Lung (tissue), 12 donors: ENCODE data around the gene SLC37A1. TPM values are rescaled to one million over a fixed set of nuclear protein-coding genes. Genes with fewer than 3 reads are reported as not detected.

ENCODE experiments used
- ATAC-seq: fragments of 200-7000 bp; cut with Tn5 transposase; one replicate; pipeline ENCODE4 v1.9.1; 2020; ENCODE audit warnings: moderate number of reproducible peaks; ENCODE audit not compliant: insufficient read depth, low FRiP score
- DNase-seq, 3 donors: peaks; one replicate each; pipeline ENCODE4 v3.0.0-alpha.2; 2013 to 2017
- H3K27ac ChIP-seq, 2 donors: one replicate each; pipeline ENCODE4 v1.5.1; 2013; ENCODE audit warnings: mild to moderate bottlenecking in 2 of 2, moderate library complexity in 2 of 2, control low read depth in 1 of 2, inconsistent platforms in 1 of 2, low read depth in 1 of 2, low read length in 1 of 2
- H3K27me3 ChIP-seq, 3 donors: one replicate each; pipeline ENCODE4 v1.5.1; 2013; ENCODE audit warnings: low read length in 2 of 3; ENCODE audit not compliant: control insufficient read depth in 3 of 3, insufficient read depth in 3 of 3
- H3K36me3 ChIP-seq, 4 donors: one replicate each; pipeline ENCODE4 v1.5.1; 2013; ENCODE audit warnings: low read length in 4 of 4, mild to moderate bottlenecking in 1 of 4, moderate library complexity in 1 of 4; ENCODE audit not compliant: control insufficient read depth in 4 of 4, insufficient read depth in 4 of 4
- H3K4me1 ChIP-seq, 5 donors: one replicate each; pipeline ENCODE4 v1.5.1; 2013; ENCODE audit warnings: low read length in 5 of 5, mild to moderate bottlenecking in 2 of 5, moderate library complexity in 1 of 5; ENCODE audit not compliant: control insufficient read depth in 5 of 5, insufficient read depth in 5 of 5
- H3K4me3 ChIP-seq: one replicate; pipeline ENCODE4 v1.5.1; 2013; ENCODE audit warnings: mild to moderate bottlenecking, control low read depth, moderate library complexity
- H3K9ac ChIP-seq, 2 donors: one replicate each; pipeline ENCODE4 v1.5.1; 2013; ENCODE audit warnings: low read length in 2 of 2, control low read depth in 1 of 2; ENCODE audit not compliant: insufficient read depth in 1 of 2
- H3K9me3 ChIP-seq, 4 donors: one replicate each; pipeline ENCODE4 v1.5.1; 2013; ENCODE audit warnings: low read length in 3 of 4, mild to moderate bottlenecking in 1 of 4, moderate library complexity in 1 of 4; ENCODE audit not compliant: control insufficient read depth in 4 of 4, insufficient read depth in 3 of 4
- WGBS, 2 donors: extraction: QIAGEN DNeasy Blood & Tissue Kit; methylation state at CpG; one replicate each; pipeline ENCODE4 v1.1.7; 2013; 5-methylcytosine and 5-hydroxymethylcytosine counted together
- polyA plus RNA-seq, 2 donors: library from polyadenylated mRNA; stranded (reverse); fragments of 200-250 nt; gene quantifications; one replicate each; pipeline ENCODE4 v1.2.1, GENCODE V29; 2013
- total RNA-seq, 2 donors: library from RNA; depleted of rRNA in 1 of 2; stranded (reverse); fragments of >200 nt in 1 of 2; gene quantifications; one replicate each; pipeline ENCODE4 v1.2.1, GENCODE V29; 2014 to 2021
- TF ChIP-seq, protein P1 (sequence below): IDR thresholded peaks from 2 replicates; pipeline ENCODE4 v1.5.1; 2012; ENCODE audit warnings: mild to moderate bottlenecking; ENCODE audit errors: control extremely low read depth, extremely low read depth
- donor health status: control.
- donor health status: control.
- donor health status: Bipolar disorder and iron deficiency.
- donor health status: healthy.
- donor health status: DM: yes; HTN: yes; CAD: no.

SLC37A1 gene
- total and polyA plus RNA-seq, 4 donors: 13.3 to 29.5 (median 19.6) TPM

DNA sequence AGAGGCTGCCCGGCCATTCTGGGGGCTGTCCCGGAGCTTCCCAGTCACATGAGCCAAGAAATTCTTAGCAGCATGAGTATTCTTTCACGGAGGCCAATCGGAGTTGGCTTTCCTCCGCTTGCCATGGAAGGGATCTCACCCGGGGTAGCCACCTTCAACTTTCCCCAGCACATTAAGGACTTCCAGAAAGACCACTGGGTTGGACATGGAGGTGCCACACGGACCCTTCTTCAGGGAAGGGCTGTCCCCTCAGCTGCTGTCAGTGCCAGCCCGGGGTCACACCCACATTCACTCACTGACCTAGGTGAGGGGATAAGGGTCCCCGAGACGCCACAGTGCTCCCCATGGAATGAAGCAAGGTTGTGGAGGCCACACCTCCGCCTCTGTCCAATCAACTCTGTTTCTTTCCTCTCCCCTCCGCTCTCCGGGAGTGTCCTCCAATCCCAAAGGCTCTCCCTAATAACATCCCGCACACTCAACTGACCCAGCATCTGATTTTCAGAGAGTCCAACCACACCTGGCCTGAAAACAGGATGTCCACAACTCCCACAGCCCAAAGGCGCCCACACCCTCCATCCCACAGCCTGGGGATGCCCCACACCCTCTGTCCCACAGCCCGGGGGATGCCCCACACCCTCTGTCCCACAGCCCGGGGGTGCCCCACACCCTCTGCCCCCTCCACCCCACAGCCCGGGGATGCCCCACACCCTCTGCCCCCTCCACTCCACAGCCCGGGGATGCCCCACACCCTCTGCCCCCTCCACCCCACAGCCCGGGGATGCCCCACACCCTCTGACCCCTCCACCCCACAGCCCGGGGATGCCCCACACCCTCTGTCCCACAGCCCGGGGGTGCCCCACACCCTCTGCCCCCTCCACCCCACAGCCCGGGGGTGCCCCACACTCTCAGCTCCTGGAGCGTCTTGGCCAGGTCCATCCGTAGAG, 37.0 kb upstream of the SLC37A1 start:
- DNase-seq (no peak), ATAC-seq (no peak)
- Histone ChIP-seq H3K36me3 (no peaks in the 10 kb centered on the region), H3K4me1 (peaks cover 0 to 2% (median 0%) of the 10 kb centered on the region in 5 donors), H3K9me3 (no peaks in the 10 kb centered on the region), H3K9ac (no peak overlapping the region), H3K27ac (no peak overlapping the region), H3K4me3 (no peak overlapping the region), H3K27me3 (no peaks in the 10 kb centered on the region)
- TF ChIP-seq, protein P1, sequence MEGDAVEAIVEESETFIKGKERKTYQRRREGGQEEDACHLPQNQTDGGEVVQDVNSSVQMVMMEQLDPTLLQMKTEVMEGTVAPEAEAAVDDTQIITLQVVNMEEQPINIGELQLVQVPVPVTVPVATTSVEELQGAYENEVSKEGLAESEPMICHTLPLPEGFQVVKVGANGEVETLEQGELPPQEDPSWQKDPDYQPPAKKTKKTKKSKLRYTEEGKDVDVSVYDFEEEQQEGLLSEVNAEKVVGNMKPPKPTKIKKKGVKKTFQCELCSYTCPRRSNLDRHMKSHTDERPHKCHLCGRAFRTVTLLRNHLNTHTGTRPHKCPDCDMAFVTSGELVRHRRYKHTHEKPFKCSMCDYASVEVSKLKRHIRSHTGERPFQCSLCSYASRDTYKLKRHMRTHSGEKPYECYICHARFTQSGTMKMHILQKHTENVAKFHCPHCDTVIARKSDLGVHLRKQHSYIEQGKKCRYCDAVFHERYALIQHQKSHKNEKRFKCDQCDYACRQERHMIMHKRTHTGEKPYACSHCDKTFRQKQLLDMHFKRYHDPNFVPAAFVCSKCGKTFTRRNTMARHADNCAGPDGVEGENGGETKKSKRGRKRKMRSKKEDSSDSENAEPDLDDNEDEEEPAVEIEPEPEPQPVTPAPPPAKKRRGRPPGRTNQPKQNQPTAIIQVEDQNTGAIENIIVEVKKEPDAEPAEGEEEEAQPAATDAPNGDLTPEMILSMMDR: no peak
- 90 to 92% methylated on average over 22 to 25 of the region's 25 CpGs for WGBS, 2 donors

DNA sequence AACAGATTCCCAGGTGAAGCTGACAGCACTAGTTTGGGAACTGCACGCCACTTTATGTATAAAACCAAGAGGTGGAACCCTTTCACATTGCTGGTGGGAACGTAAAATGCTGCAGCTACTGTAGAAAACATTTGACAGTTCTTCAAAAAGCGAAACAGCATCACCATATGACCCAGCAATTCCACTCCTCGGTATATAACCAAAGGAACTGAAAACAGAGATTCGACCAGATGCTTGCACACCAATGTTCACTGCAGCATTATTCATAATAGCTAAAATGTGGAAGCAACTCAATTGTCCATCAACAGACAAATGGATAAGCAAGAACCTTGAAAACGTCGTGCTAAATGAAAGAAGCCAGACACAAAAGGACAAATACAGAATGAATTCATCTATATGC, 35.1 kb upstream of the SLC37A1 start:
- TF ChIP-seq, protein P1: no peak
- no peak overlapping the region for H3K4me3 ChIP-seq
- DNase-seq: no peak
- no peak overlapping the region for H3K27ac ChIP-seq
- ATAC-seq: no peak
- H3K9me3 ChIP-seq: no peaks in the 10 kb centered on the region
- WGBS, 2 donors: 74 to 85% methylated on average over 7 of the region's 7 CpGs
- H3K4me1 ChIP-seq: peaks cover 0 to 2% (median 0%) of the 10 kb centered on the region in 5 donors
- H3K36me3 ChIP-seq: no peaks in the 10 kb centered on the region
- no peak overlapping the region for H3K9ac ChIP-seq
- H3K27me3 ChIP-seq: no peaks in the 10 kb centered on the region

DNA sequence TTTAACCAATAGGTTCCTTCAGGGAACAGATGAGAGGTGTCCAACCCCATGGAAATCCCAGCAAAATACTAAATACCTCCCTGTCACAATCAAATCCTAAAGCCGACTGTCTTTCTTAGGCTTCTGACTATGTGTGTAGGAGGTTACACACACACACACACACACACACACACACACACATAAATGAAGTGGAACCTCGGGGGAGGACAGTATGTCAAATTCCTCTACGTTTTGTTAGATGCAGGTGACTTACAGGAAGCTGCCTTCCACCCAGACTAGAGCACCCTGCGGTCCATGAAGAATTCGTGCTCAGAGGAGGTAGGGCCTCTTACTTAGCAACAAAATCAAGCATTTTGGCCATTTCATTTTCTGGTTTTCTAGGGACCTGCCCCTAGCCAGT, 34.1 kb upstream of the SLC37A1 start:
- DNase-seq (no peak), ATAC-seq (no peak)
- Histone ChIP-seq H3K27ac (no peak overlapping the region), H3K4me3 (no peak overlapping the region), H3K27me3 (no peaks in the 10 kb centered on the region), H3K9me3 (no peaks in the 10 kb centered on the region), H3K9ac (no peak overlapping the region), H3K36me3 (no peaks in the 10 kb centered on the region), H3K4me1 (no peaks in the 10 kb centered on the region)
- TF ChIP-seq, protein P1: no peak
- 81 to 84% methylated on average over 5 of the region's 5 CpGs for WGBS, 2 donors
